ENCODE data around the gene KLHDC7A.

GRCh38 chr1:18475234-18475905, 5.4 kb upstream of the KLHDC7A start:
- TF ChIP-seq, protein P1, sequence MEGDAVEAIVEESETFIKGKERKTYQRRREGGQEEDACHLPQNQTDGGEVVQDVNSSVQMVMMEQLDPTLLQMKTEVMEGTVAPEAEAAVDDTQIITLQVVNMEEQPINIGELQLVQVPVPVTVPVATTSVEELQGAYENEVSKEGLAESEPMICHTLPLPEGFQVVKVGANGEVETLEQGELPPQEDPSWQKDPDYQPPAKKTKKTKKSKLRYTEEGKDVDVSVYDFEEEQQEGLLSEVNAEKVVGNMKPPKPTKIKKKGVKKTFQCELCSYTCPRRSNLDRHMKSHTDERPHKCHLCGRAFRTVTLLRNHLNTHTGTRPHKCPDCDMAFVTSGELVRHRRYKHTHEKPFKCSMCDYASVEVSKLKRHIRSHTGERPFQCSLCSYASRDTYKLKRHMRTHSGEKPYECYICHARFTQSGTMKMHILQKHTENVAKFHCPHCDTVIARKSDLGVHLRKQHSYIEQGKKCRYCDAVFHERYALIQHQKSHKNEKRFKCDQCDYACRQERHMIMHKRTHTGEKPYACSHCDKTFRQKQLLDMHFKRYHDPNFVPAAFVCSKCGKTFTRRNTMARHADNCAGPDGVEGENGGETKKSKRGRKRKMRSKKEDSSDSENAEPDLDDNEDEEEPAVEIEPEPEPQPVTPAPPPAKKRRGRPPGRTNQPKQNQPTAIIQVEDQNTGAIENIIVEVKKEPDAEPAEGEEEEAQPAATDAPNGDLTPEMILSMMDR (conservative IDR thresholded peaks at IDR 0.05; ENCODE audit: low read depth, low read length) = no peak
- TF ChIP-seq EZH2 (IDR thresholded peaks at IDR 0.05; ENCODE audit: borderline replicate concordance, low read depth, low read length, poor library complexity, severe bottlenecking) = no peak

All from A673 (cell line).